Panc1 (cell line): ENCODE results near the gene SPART. TPM values are rescaled to one million over a fixed set of nuclear protein-coding genes. Genes with fewer than 3 reads are reported as not detected.

Experiments
- ATAC-seq: fragments of 200-7000 bp; cut with Tn5 transposase; 2 replicates; pipeline ENCODE4 v1.9.1; 2020; ENCODE audit warnings: mild to moderate bottlenecking, moderate library complexity
- BruUV-seq: library from RNA; stranded (reverse); fragments of 400-500 nt; replicated peaks from 2 replicates; lab custom pipeline; 2021; lab: Mats Ljungman, UMichigan
- CTCF ChIA-PET: fragments of 300-600 bp; sonication (Branson Sonifier 250); formaldehyde crosslinking; loops from one replicate; lab custom pipeline; 2022; ENCODE audit warnings: antibody characterized with exemption; lab: Charles Lee
- POLR2A ChIA-PET: fragments of 300-600 bp; sonication (Branson Sonifier 250); formaldehyde crosslinking; loops from one replicate; lab custom pipeline; 2022; ENCODE audit warnings: antibody characterized with exemption; lab: Charles Lee
- DNase-seq: peaks from one replicate; pipeline ENCODE4 v3.0.0-alpha.2; 2010; ENCODE audit warnings: low read depth, low spot score
- H3K27ac ChIP-seq: 2 replicates; pipeline ENCODE4 v1.5.1; 2011; ENCODE audit warnings: mild to moderate bottlenecking, low read length, inconsistent platforms
- H3K27me3 ChIP-seq: fragments of 200-500 bp; sonication (Bioruptor generic); 2 replicates; pipeline ENCODE4 v1.6.0; 2014; ENCODE audit warnings: low read length, inconsistent platforms; ENCODE audit not compliant: control insufficient read depth, insufficient read depth
- H3K36me3 ChIP-seq: fragments of 200-500 bp; sonication (Bioruptor generic); 2 replicates; pipeline ENCODE4 v1.5.1; 2014; ENCODE audit warnings: inconsistent platforms, mild to moderate bottlenecking, low read length, moderate library complexity; ENCODE audit not compliant: control insufficient read depth, insufficient read depth
- H3K4me1 ChIP-seq: 2 replicates; pipeline ENCODE4 v1.5.1; 2011; ENCODE audit warnings: inconsistent platforms, mild to moderate bottlenecking, low read length, moderate library complexity; ENCODE audit not compliant: control insufficient read depth, insufficient read depth
- H3K4me3 ChIP-seq, 2 experiments: 2 replicates each; pipeline ENCODE4 v1.5.1; 2011 to 2012; ENCODE audit warnings: low read depth in 2 of 2, low read length in 2 of 2, mild to moderate bottlenecking in 2 of 2, inconsistent platforms in 1 of 2, moderate library complexity in 1 of 2
- H3K9me3 ChIP-seq: fragments of 200-500 bp; sonication (Bioruptor generic); 2 replicates; pipeline ENCODE4 v1.5.1; 2014; ENCODE audit warnings: low read depth, mild to moderate bottlenecking, inconsistent platforms, low read length, moderate library complexity; ENCODE audit not compliant: control insufficient read depth, insufficient read depth
- POLR2AphosphoS5 ChIP-seq: IDR thresholded peaks from 2 replicates; pipeline ENCODE4 v1.6.1; 2012; ENCODE audit warnings: mild to moderate bottlenecking, low read depth, low read length, moderate library complexity
- SIN3A ChIP-seq: IDR thresholded peaks from 2 replicates; pipeline ENCODE4 v1.6.1; 2012; ENCODE audit warnings: low read depth, mild to moderate bottlenecking, low read length, moderate library complexity, borderline replicate concordance; ENCODE audit not compliant: insufficient read depth
- TCF7L2 ChIP-seq: IDR thresholded peaks from 2 replicates; pipeline ENCODE4 v1.6.1; 2011; ENCODE audit warnings: mild to moderate bottlenecking, low read depth, low read length, inconsistent platforms
- in situ Hi-C: cut with HindIII; loops from 2 replicates; pipeline ENCODE4 v1.10.0; 2016; ENCODE audit warnings: low sequenced_read_pairs, low pct_unique_long_range_greater_than_20kb
- intact Hi-C: fragments of 100-400 bp; cut with micrococcal nuclease; formaldehyde crosslinking; loops from one replicate; pipeline ENCODE4 v1.10.0; 2022; ENCODE audit not compliant: unreplicated experiment
- total RNA-seq: library from RNA; stranded (reverse); gene quantifications from one replicate; pipeline ENCODE4 v1.2.1, GENCODE V29; 2021; ENCODE audit not compliant: unreplicated experiment
- TF ChIP-seq, protein P1 (sequence below), 2 experiments: IDR thresholded peaks; 2 replicates each; pipeline ENCODE4 v1.6.1; 2011 to 2012; ENCODE audit warnings: low read depth in 2 of 2, control low read depth in 1 of 2, low read length in 1 of 2, mild to moderate bottlenecking in 1 of 2, moderate library complexity in 1 of 2; ENCODE audit not compliant: insufficient read depth in 1 of 2
- TF ChIP-seq, protein P2 (sequence below): fragments of 450-650 bp; IDR thresholded peaks from 2 replicates; pipeline ENCODE4 v1.5.1; 2017; ENCODE audit warnings: mild to moderate bottlenecking

Gene SPART
- total RNA-seq, 1 experiment from 2014 or later = 38.9 TPM

DNA sequence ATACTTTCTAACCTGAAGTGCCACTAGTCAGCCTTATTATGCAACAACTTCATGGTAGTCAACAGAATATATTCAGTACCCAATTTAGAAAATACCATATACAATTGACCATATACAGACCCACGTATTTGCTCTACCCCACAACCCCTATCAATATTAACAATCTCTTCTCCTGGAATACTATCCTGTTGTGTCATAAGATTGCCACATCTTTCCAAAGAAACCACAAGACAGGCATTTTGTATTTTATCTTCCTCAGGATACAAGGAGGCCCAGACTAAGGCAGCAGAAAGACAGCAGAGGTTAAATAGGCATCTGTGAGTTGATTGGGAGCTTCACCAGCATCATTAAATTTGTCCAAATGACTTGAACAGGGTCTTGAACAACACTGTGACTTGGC, 4.5 kb downstream of the SPART start:
- in situ Hi-C loops = no loop called here

DNA sequence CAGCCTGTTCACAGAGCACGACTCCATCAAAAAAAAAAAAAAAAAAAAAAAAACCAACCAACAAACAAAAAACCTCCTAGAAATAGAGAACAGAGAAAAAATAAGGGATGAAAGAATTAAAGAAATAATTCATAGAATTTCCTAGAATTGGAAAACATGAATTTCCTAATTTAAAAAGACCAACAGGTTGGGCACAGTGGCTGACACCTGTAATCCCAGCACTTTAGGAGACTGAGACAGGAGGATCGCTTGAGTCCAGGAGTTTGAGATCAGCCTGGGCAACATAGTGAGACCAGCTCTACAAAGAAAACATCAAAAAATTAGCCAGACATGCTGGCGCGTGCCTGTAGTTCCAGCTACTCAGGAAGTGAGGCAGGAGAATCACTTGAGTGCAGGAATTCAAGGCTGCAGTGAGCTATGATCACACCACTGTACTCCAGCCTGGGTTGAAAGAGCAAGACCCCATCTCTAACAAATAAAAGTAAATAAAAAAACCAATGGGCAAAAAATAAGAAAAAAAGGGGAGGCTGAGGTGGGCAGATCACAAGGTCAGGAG, 6.5 kb downstream of the SPART start:
- POLR2A ChIA-PET = no interaction called here
- TF ChIP-seq TCF7L2 = no peak
- TF ChIP-seq SIN3A = no peak
- TF ChIP-seq, protein P1, sequence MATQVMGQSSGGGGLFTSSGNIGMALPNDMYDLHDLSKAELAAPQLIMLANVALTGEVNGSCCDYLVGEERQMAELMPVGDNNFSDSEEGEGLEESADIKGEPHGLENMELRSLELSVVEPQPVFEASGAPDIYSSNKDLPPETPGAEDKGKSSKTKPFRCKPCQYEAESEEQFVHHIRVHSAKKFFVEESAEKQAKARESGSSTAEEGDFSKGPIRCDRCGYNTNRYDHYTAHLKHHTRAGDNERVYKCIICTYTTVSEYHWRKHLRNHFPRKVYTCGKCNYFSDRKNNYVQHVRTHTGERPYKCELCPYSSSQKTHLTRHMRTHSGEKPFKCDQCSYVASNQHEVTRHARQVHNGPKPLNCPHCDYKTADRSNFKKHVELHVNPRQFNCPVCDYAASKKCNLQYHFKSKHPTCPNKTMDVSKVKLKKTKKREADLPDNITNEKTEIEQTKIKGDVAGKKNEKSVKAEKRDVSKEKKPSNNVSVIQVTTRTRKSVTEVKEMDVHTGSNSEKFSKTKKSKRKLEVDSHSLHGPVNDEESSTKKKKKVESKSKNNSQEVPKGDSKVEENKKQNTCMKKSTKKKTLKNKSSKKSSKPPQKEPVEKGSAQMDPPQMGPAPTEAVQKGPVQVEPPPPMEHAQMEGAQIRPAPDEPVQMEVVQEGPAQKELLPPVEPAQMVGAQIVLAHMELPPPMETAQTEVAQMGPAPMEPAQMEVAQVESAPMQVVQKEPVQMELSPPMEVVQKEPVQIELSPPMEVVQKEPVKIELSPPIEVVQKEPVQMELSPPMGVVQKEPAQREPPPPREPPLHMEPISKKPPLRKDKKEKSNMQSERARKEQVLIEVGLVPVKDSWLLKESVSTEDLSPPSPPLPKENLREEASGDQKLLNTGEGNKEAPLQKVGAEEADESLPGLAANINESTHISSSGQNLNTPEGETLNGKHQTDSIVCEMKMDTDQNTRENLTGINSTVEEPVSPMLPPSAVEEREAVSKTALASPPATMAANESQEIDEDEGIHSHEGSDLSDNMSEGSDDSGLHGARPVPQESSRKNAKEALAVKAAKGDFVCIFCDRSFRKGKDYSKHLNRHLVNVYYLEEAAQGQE (IDR thresholded peaks at IDR 0.05; ENCODE audit: insufficient read depth in 1 of 2, low read depth in 2 of 2, low read length in 1 of 2) = no peak
- no peak for TF ChIP-seq POLR2AphosphoS5
- TF ChIP-seq, protein P2, sequence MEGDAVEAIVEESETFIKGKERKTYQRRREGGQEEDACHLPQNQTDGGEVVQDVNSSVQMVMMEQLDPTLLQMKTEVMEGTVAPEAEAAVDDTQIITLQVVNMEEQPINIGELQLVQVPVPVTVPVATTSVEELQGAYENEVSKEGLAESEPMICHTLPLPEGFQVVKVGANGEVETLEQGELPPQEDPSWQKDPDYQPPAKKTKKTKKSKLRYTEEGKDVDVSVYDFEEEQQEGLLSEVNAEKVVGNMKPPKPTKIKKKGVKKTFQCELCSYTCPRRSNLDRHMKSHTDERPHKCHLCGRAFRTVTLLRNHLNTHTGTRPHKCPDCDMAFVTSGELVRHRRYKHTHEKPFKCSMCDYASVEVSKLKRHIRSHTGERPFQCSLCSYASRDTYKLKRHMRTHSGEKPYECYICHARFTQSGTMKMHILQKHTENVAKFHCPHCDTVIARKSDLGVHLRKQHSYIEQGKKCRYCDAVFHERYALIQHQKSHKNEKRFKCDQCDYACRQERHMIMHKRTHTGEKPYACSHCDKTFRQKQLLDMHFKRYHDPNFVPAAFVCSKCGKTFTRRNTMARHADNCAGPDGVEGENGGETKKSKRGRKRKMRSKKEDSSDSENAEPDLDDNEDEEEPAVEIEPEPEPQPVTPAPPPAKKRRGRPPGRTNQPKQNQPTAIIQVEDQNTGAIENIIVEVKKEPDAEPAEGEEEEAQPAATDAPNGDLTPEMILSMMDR = no peak
- CTCF ChIA-PET = no interaction called here
- H3K4me3 ChIP-seq = no peak overlapping the region
- no peaks in the 10 kb centered on the region for H3K36me3 ChIP-seq
- no peaks in the 10 kb centered on the region for H3K27me3 ChIP-seq
- no peak for ATAC-seq
- H3K27ac ChIP-seq = no peak overlapping the region
- no peaks in the 10 kb centered on the region for H3K9me3 ChIP-seq
- H3K4me1 ChIP-seq = peaks cover 4% of the 10 kb centered on the region; the same call in 1 of the 2 replicates
- intact Hi-C loops (no loop called here), in situ Hi-C loops (no loop called here)
- no peak for DNase-seq
- no TSS peak for BruUV-seq

More for the DNA sequence above, 4.5 kb downstream of the SPART start:
- POLR2A ChIA-PET = no interaction called here
- H3K27me3 ChIP-seq = no peaks in the 10 kb centered on the region
- CTCF ChIA-PET = no interaction called here
- no peak for ATAC-seq
- no peaks in the 10 kb centered on the region for H3K9me3 ChIP-seq
- no peak overlapping the region for H3K4me3 ChIP-seq
- intact Hi-C loops = no loop called here
- no peak for DNase-seq
- H3K27ac ChIP-seq = no peak overlapping the region
- no peaks in the 10 kb centered on the region for H3K36me3 ChIP-seq
- H3K4me1 ChIP-seq = peaks cover 4% of the 10 kb centered on the region; the same call in 1 of the 2 replicates
- TF ChIP-seq, protein P1 (IDR thresholded peaks at IDR 0.05; ENCODE audit: insufficient read depth in 1 of 2, low read depth in 2 of 2, low read length in 1 of 2) = no peak
- TF ChIP-seq, protein P2 = no peak
- TF ChIP-seq SIN3A (no peak), POLR2AphosphoS5 (no peak), TCF7L2 (no peak)
- no TSS peak for BruUV-seq
